Stimulated activated CD8-positive, alpha-beta memory T cell treated with anti-CD3 and anti-CD28 coated beads, Interleukin-12 subunit alpha, Interleukin-12 subunit beta, amount 100 ng/mL, for 24 hours (primary cell): ENCODE measurements around the gene SYT12.

Experiments
- DNase-seq: peaks from one replicate; pipeline ENCODE4 v3.0.0-alpha.2; 2020; ENCODE audit errors: extremely low read depth

The SYT12 gene

GRCh38 chr11:67055812-67056211 is 32.9 kb downstream of the SYT12 start:
- no peak for DNase-seq

DNA sequence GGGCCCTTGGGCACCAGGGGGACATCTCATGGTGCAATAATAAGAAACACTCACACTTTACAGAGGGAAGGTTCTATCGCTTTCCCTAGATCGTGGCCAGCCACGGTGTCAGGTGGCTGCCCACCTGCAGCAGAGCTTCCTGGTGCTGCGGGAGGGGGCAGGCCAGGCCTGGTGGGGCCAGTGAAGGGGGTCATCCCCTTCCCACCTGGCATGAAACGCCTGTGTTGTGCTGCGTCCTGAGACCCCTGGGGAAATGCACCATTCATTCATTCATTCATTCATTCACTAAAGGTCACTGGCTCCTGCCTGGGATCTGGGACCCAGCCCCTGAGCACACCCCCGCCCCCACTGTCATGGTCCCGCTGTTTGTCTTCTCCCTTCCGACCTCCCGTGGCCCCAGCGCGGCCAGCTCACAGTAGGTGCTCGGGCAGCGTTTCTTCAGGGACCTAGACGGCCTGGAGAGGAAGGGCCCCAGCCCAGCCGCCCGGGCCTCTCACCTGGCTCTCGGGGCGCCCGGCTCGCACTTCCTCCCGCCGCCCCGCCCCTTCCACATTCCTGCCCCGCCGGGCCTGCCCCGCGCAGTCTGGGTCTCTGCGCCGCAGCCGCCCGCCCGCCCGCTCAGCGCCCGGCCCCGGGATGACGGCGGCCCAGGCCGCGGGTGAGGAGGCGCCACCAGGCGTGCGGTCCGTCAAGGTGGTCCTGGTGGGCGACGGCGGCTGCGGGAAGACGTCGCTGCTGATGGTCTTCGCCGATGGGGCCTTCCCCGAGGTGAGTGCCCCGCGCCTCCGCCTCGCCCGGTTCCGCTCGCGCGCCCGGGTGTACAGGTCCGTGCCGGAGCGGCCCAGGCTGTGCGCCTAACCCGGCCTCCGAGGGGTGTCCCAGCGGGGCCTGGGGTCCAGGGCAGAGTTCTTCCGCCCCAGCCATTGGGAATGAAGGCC is 33.6 kb downstream of the SYT12 start, which contains the start of gene RHOD:
RHOD (plus strand) TSS at position 581 of the 938 bp plus-strand sequence; CDS start at position 637, 56 bp downstream.
- no peak for DNase-seq

DNA sequence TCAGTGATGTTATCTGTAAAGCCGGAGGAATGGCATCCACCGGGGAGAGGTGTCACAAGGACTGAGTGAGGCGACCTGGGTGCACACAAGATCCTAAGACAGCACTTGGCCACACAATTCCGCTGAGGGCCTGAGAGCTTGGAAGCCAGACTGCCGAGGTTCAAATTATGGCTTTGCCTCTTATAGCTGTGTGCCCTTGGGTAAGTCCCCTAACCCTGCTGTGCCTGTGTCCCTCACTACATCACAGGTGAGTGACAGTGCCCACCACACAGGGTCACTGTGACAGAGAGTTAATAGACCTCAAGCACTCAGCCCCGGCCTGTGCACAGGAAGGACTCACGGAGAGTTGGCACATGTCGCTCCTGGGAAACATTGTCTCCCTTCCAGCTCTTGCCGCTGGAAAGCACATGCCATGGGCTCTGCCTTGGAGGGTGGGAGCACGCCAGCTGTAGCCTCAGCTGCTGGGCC is 34.3 kb downstream of the SYT12 start:
- no peak for DNase-seq

- DNase-seq: no peak
Observed at GRCh38 chr11:67058506-67058905, 35.6 kb downstream of the SYT12 start.

- DNase-seq: no peak
Observed at GRCh38 chr11:67059671-67060070, 36.7 kb downstream of the SYT12 start.

DNA sequence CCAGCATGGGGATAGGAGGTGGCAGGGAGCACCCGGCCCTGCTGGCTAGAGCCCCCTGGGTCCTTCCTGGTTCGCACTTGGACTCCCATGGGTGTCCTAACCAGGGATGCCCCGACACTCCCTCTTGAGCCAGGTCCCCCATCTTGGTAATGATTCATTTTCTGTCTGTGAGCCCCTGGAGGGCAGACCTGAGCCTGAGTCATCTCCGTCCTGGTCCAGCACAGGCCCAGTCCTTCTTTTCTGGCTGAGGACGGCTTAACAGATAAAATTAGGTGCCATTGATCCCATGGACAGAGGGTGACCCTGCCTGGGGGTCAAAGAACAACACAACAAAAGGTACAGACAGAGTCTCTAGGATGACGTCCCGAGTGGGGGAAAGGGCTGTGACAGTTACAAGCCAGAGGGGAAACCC is 37.2 kb downstream of the SYT12 start:
- DNase-seq: no peak

- no peak for DNase-seq
Observed at GRCh38 chr11:67062526-67063373, 39.8 kb downstream of the SYT12 start.

DNA sequence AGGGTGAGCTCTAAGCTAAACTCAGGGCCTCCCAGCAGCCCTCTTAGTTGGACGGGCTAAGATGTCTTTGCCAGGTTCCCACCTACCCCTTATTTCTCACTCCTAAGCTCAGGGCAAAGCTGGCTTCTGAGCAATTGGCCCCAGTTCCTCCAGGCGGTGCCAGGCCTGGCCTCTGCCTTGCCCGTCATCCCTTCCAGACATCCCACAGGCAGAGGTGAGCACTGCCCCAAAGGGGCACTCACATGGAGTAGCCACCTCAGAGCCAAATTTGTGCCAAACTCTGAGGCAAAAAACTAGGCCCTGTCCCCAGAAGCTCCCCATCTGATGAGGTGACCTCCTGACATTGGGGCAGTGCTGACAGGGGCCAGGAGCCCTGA is 43.4 kb downstream of the SYT12 start:
- DNase-seq: no peak

- DNase-seq: peak; percentile 36
Observed at GRCh38 chr11:67071420-67072284, 48.7 kb downstream of the SYT12 start.

GRCh38 chr11:67072295-67072694 is 49.4 kb downstream of the SYT12 start:
- DNase-seq: no peak

DNA sequence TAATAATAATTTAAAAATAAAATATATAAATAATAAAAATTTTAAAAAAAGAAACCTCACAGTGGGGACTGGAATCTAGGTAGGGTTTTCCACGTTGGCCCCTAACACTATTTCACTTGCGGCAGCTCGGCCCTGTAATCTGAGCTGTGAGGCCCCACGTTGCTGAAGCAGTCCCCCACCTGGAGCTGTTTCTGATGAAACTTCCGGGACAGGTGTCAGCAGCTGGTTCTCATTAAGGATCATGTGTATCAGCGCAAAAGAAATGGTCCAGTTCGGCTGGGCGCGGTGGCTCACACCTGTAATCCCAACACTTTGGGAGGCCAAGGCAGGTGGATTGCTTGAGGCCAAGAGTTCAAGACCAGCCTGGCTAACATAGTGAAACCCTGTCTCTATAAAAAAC is 51.0 kb downstream of the SYT12 start:
- DNase-seq: no peak

DNA sequence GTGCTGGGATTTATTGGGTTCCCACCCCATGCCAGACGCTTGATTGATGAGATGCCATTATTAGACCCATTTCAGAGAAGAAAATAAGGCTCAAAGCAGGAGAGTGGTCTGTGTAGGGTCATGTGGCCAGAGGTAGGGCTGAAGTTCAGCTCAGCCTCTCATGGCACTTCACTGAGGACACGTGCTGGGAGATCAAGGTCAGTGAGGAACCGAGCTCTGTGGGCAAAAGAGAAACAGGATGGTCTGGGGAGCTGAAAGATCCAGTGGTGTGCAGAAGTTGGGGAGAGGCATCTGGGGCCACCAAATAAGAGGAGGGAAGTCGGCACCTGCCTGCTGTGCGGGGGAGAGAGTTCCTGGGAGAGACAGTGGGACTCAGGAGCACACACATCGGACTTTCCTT is 53.3 kb downstream of the SYT12 start:
- DNase-seq: no peak

GRCh38 chr11:67079065-67079705 is 56.3 kb downstream of the SYT12 start:
- no peak for DNase-seq

- no peak for DNase-seq
Observed at GRCh38 chr11:67082071-67082791, 59.3 kb downstream of the SYT12 start.

GRCh38 chr11:67083786-67084366 is 60.9 kb downstream of the SYT12 start:
- DNase-seq: no peak

DNA sequence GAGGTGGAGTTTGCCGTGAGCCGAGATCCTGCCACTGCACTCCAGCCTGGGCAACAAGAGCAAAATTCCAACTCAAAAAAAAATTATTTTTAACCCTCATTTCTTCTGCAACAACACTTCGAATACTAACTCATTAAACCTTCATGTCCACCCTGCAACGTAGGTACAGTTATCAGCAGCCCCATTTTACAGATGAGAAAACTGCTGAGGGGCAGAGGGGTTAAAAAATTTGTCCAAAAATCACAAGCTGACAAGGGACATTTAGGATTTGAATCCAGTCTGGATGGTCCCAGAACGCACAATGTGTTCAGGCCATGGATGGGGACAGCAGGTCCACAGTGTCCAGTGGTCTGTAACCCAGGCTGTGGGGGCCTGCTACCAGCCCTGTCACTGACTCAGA is 62.7 kb downstream of the SYT12 start:
- no peak for DNase-seq

GRCh38 chr11:67090717-67091116 is 67.8 kb downstream of the SYT12 start:
- no peak for DNase-seq

- no peak for DNase-seq
Observed at GRCh38 chr11:67095214-67095507, 72.2 kb downstream of the SYT12 start.

DNA sequence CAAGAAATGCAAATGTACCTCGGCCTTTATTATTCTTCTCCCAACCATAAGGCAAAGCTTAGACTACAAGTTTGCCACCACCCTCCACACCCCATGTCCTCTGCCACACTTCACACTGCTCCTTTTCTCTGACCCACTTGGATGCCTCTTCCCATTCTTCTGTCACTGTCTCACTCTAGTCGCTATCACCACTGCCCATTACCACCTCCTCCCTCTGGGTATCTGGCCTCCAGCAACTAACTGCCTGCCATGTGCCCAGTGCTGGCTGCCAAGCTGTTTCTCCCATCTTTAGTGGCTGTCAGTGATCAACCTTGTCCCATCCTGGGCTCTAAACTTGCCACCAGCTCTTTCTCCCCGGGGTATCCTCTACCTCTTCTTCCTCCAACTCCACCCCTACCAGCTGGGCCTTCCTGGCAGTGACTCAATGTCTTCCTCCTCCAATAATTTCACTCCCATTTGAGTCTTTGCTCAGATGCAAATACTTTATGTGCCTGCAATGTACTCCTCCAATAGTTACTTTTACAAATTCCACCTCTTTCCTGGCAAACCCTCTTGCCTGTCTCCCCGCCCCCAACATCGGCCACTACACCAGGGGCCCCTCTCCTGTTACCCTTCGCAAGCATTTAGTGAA is 76.0 kb downstream of the SYT12 start:
- DNase-seq: no peak

DNA sequence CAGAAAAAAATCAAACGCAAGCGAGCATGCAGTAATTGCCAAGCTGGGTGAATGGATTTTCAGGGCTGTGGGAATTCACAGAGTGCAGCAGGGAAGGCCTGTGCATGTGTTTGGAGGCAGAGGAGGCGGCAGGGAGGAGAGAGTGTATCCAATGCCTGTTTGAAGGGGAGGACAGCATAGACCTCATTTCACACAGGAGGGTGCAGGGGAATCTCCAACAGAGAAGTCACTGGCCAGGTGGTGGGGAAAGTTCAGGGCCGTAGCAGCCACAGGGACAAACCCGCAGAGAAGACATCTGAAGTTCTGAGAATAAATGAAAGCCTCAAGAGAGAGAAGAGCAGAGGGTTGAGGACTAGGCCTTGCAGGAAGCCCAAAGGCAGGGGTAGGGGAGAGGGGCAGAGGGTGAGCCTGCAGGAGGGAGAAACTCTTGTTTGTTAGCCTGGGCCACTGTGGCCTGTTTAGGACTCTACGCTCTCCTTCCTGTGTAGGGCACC is 76.9 kb downstream of the SYT12 start:
- DNase-seq: no peak
